ENCODE measurements around the gene RAD17. TPM values are rescaled to one million over a fixed set of nuclear protein-coding genes. Genes with fewer than 3 reads are reported as not detected.
"Not testable (repeated sequence)": the region's sequence is repeated elsewhere in the genome, so short reads cannot be mapped to it uniquely, and the experiment has no call there.

The RAD17 gene
- total RNA-seq, 4 donors from 2014 or later, result 4.9 to 18.3 (median 10.9) TPM

- intact Hi-C loops (cut with DNase I), result no loop called here
- DNase-seq, result no peak
- 81 to 95% methylated on average over 7 to 8 of the region's 8 CpGs for WGBS, 2 donors
These were observed 79.9 kb downstream of the RAD17 start for GRCh38 chr5:69449511-69449910.

GRCh38 chr5:69450116-69450515 lies 80.5 kb downstream of the RAD17 start:
- DNase-seq, result no peak
- H3K27me3 ChIP-seq, result no peaks in the 10 kb centered on the region
- H3K27ac ChIP-seq, result no peak overlapping the region
- H3K4me3 ChIP-seq, result no peak overlapping the region
- no peaks in the 10 kb centered on the region for H3K36me3 ChIP-seq
- peaks cover 0 to 10% (median 0%) of the 10 kb centered on the region in 3 donors for H3K4me1 ChIP-seq
- WGBS, 2 donors, result 19 to 50% methylated on average over 1 of the region's 1 CpG
- H3K9me3 ChIP-seq, result no peaks in the 10 kb centered on the region
- intact Hi-C loops (cut with DNase I), result no loop called here
- TF ChIP-seq POLR2A (IDR thresholded peaks at IDR 0.05), result no peak
- no peak for TF ChIP-seq CTCF (IDR thresholded peaks at IDR 0.05)

More at GRCh38 chr5:69449511-69449910, 79.9 kb downstream of the RAD17 start:
- Histone ChIP-seq H3K27me3 (no peaks in the 10 kb centered on the region), H3K36me3 (no peaks in the 10 kb centered on the region), H3K27ac (no peak overlapping the region), H3K9me3 (no peaks in the 10 kb centered on the region), H3K4me1 (peaks cover 0 to 5% (median 0%) of the 10 kb centered on the region in 3 donors), H3K4me3 (no peak overlapping the region)
- TF ChIP-seq POLR2A (IDR thresholded peaks at IDR 0.05) (no peak), CTCF (IDR thresholded peaks at IDR 0.05) (no peak)

GRCh38 chr5:69450527-69450926 lies 80.9 kb downstream of the RAD17 start:
- intact Hi-C loops (cut with DNase I); H3K27ac ChIP-seq; DNase-seq; H3K4me3 ChIP-seq; H3K36me3 ChIP-seq; H3K9me3 ChIP-seq; H3K27me3 ChIP-seq; H3K4me1 ChIP-seq: not testable (repeated sequence)
- 81 to 90% methylated on average over 8 of the region's 8 CpGs for WGBS, 2 donors

GRCh38 chr5:69451941-69452647 lies 82.5 kb downstream of the RAD17 start:
- TF ChIP-seq CTCF (IDR thresholded peaks at IDR 0.05) (no peak), POLR2A (IDR thresholded peaks at IDR 0.05) (no peak)
- WGBS, 2 donors, result 59 to 70% methylated on average over 4 of the region's 4 CpGs
- H3K4me1 ChIP-seq, result peaks cover 0 to 10% (median 0%) of the 10 kb centered on the region in 3 donors
- H3K36me3 ChIP-seq, result no peaks in the 10 kb centered on the region
- H3K4me3 ChIP-seq, result no peak overlapping the region
- intact Hi-C loops (cut with DNase I), result no loop called here
- H3K27me3 ChIP-seq, result no peaks in the 10 kb centered on the region
- no peaks in the 10 kb centered on the region for H3K9me3 ChIP-seq
- no peak for DNase-seq
- no peak overlapping the region for H3K27ac ChIP-seq

GRCh38 chr5:69453487-69453886 lies 83.9 kb downstream of the RAD17 start:
- H3K9me3 ChIP-seq; H3K4me3 ChIP-seq; H3K36me3 ChIP-seq; intact Hi-C loops (cut with DNase I); DNase-seq; H3K27me3 ChIP-seq; H3K27ac ChIP-seq; H3K4me1 ChIP-seq: not testable (repeated sequence)
- 88 to 93% methylated on average over 3 of the region's 3 CpGs for WGBS, 2 donors

- H3K27ac ChIP-seq, result peak overlapping the region in 1 of 4 donors; percentile 36
- WGBS, 2 donors, result 53 to 57% methylated on average over 6 to 8 of the region's 8 CpGs
- H3K27me3 ChIP-seq, result no peaks in the 10 kb centered on the region
- TF ChIP-seq CTCF (IDR thresholded peaks at IDR 0.05) (no peak), POLR2A (IDR thresholded peaks at IDR 0.05) (no peak)
- peaks cover 0 to 10% (median 0%) of the 10 kb centered on the region in 3 donors for H3K4me1 ChIP-seq
- intact Hi-C loops (cut with DNase I), result no loop called here
- no peaks in the 10 kb centered on the region for H3K36me3 ChIP-seq
- H3K9me3 ChIP-seq, result no peaks in the 10 kb centered on the region
- no peak overlapping the region for H3K4me3 ChIP-seq
- DNase-seq, result no peak
These were observed 85.0 kb downstream of the RAD17 start for GRCh38 chr5:69454460-69455249.

- H3K27ac ChIP-seq; H3K4me1 ChIP-seq; H3K4me3 ChIP-seq; H3K27me3 ChIP-seq; H3K9me3 ChIP-seq; H3K36me3 ChIP-seq; intact Hi-C loops (cut with DNase I); DNase-seq: not testable (repeated sequence)
- 83 to 90% methylated on average over 7 of the region's 7 CpGs for WGBS, 2 donors
These were observed 85.9 kb downstream of the RAD17 start for GRCh38 chr5:69455428-69455988.

Data from esophagus squamous epithelium (tissue), 5 donors.